CD14-positive monocyte (primary cell): ENCODE data around the gene FAM181A. TPM values are rescaled to one million over a fixed set of nuclear protein-coding genes. Genes with fewer than 3 reads are reported as not detected.

ENCODE experiments used
- DNase-seq, 3 donors: peaks; one replicate each; pipeline ENCODE4 v3.0.0-alpha.2; 2011 to 2022
- H2AFZ ChIP-seq: 2 replicates; pipeline ENCODE4 v1.6.0; 2012; ENCODE audit warnings: mild to moderate bottlenecking, low read depth, low read length, inconsistent platforms; ENCODE audit not compliant: insufficient read depth, poor library complexity, severe bottlenecking
- H3K27ac ChIP-seq, 2 donors: 1 replicate in 1 of 2; 2 replicates in 1 of 2; pipeline ENCODE4 v1.5.1; 2012 to 2013; ENCODE audit warnings: low read length in 2 of 2, control low read depth in 1 of 2, inconsistent platforms in 1 of 2, low read depth in 1 of 2, mild to moderate bottlenecking in 1 of 2
- H3K27me3 ChIP-seq, 2 donors: one replicate each; pipeline versions ENCODE4 v1.6.0 to v1.6.1; 2011 to 2013; ENCODE audit warnings: low read length in 2 of 2; ENCODE audit not compliant: control insufficient read depth in 2 of 2, insufficient read depth in 2 of 2
- H3K36me3 ChIP-seq, 2 donors: replicated peaks in 1 of 2; 1 replicate in 1 of 2; 2 replicates in 1 of 2; pipeline versions ENCODE4 v1.5.1 to v1.6.1; 2012 to 2013; ENCODE audit warnings: low read length in 2 of 2, control low read depth in 1 of 2, inconsistent platforms in 1 of 2, mild to moderate bottlenecking in 1 of 2; ENCODE audit not compliant: insufficient read depth in 2 of 2, control insufficient read depth in 1 of 2
- H3K4me1 ChIP-seq, 2 donors: 1 replicate in 1 of 2; 2 replicates in 1 of 2; pipeline versions ENCODE4 v1.5.1 to v1.6.1; 2012 to 2013; ENCODE audit warnings: low read length in 2 of 2, control low read depth in 1 of 2, inconsistent platforms in 1 of 2, mild to moderate bottlenecking in 1 of 2, moderate library complexity in 1 of 2; ENCODE audit not compliant: insufficient read depth in 2 of 2, control insufficient read depth in 1 of 2
- H3K4me2 ChIP-seq: replicated peaks from 2 replicates; pipeline ENCODE3; 2012; ENCODE audit warnings: low read length, moderate library complexity, mild to moderate bottlenecking; ENCODE audit not compliant: poor library complexity, severe bottlenecking; ENCODE audit errors: extremely low read depth
- H3K4me3 ChIP-seq, 3 experiments: fragments of 200-600 bp in 1 of 3; sonication (generic) in 1 of 3; replicated peaks in 1 of 3; 1 replicate in 2 of 3; 2 replicates in 1 of 3; pipeline ENCODE4 v1.5.1; 2011 to 2013; ENCODE audit warnings: low read length in 3 of 3, mild to moderate bottlenecking in 3 of 3, control low read depth in 2 of 3, low read depth in 2 of 3, inconsistent platforms in 1 of 3, moderate library complexity in 1 of 3
- H3K79me2 ChIP-seq: 2 replicates; pipeline ENCODE4 v1.6.0; 2012; ENCODE audit warnings: mild to moderate bottlenecking, control low read depth, inconsistent platforms, low read length, moderate library complexity; ENCODE audit not compliant: insufficient read depth
- H3K9ac ChIP-seq: 2 replicates; pipeline ENCODE4 v1.6.0; 2017; ENCODE audit warnings: low read length, mild to moderate bottlenecking; ENCODE audit not compliant: insufficient read depth, poor library complexity, severe bottlenecking
- H3K9me3 ChIP-seq, 2 donors: replicated peaks in 1 of 2; 1 replicate in 1 of 2; 2 replicates in 1 of 2; pipeline versions ENCODE4 v1.5.1 to v1.6.1; 2012 to 2013; ENCODE audit warnings: low read length in 2 of 2, control low read depth in 1 of 2; ENCODE audit not compliant: control insufficient read depth in 1 of 2, insufficient read depth in 1 of 2
- H4K20me1 ChIP-seq: 2 replicates; pipeline ENCODE4 v1.6.0; 2012; ENCODE audit warnings: mild to moderate bottlenecking, low read length, control low read depth, moderate library complexity; ENCODE audit not compliant: insufficient read depth
- H3K27ac Mint-ChIP-seq, 7 donors: one replicate each; pipeline ENCODE4 v1.8.0; 2020; ENCODE audit warnings: mild to moderate bottlenecking in 7 of 7, mixed read lengths in 7 of 7, moderate library complexity in 6 of 7, inconsistent platforms in 2 of 7
- H3K27me3 Mint-ChIP-seq, 3 donors: one replicate each; pipeline ENCODE4 v1.8.0; 2021 to 2022; ENCODE audit warnings: low read depth in 3 of 3, mild to moderate bottlenecking in 3 of 3, mixed read lengths in 3 of 3, moderate library complexity in 3 of 3, inconsistent platforms in 1 of 3
- H3K36me3 Mint-ChIP-seq, 2 donors: one replicate each; pipeline ENCODE4 v1.8.0; 2020; ENCODE audit warnings: mixed read lengths in 2 of 2, inconsistent platforms in 1 of 2, mild to moderate bottlenecking in 1 of 2
- H3K4me1 Mint-ChIP-seq: one replicate; pipeline ENCODE4 v1.8.0; 2020; ENCODE audit warnings: mild to moderate bottlenecking, mixed read lengths
- H3K4me3 Mint-ChIP-seq, 2 donors: one replicate each; pipeline ENCODE4 v1.8.0; 2020; ENCODE audit warnings: mild to moderate bottlenecking in 2 of 2, mixed read lengths in 2 of 2, moderate library complexity in 1 of 2
- H3K9me3 Mint-ChIP-seq, 7 donors: one replicate each; pipeline ENCODE4 v1.8.0; 2020 to 2022; ENCODE audit warnings: mixed read lengths in 7 of 7, mild to moderate bottlenecking in 6 of 7, moderate library complexity in 6 of 7, inconsistent platforms in 2 of 7
- WGBS: methylation state at CpG from one replicate; pipeline ENCODE4 v1.1.5; 2013; ENCODE audit warnings: missing lambda C conversion rate; ENCODE audit not compliant: insufficient coverage; 5-methylcytosine and 5-hydroxymethylcytosine counted together
- intact Hi-C, 2 donors: fragments of 100-400 bp; cut with micrococcal nuclease; formaldehyde crosslinking; loops; one replicate each; pipeline versions ENCODE4 v1.15.0 to v1.15.1; 2023
- polyA plus RNA-seq, 3 donors: library from polyadenylated mRNA; depleted of rRNA in 1 of 3; unstranded in 2 of 3; stranded (reverse) in 1 of 3; fragments of 300-500 nt in 2 of 3; fragments of >200 nt in 1 of 3; fragmentation: Illumina TruSeq in 2 of 3; gene quantifications; 1 replicate in 2 of 3; 2 replicates in 1 of 3; pipeline ENCODE4 v1.2.3, GENCODE V29; 2012 to 2021
- TF ChIP-seq, protein P1 (sequence below): fragments of 200-600 bp; IDR thresholded peaks from one replicate; pipeline ENCODE4 v1.8.0; 2022; ENCODE audit warnings: antibody characterized with exemption, mild to moderate bottlenecking

Gene FAM181A
- polyA plus RNA-seq, 3 donors: not detected

DNA sequence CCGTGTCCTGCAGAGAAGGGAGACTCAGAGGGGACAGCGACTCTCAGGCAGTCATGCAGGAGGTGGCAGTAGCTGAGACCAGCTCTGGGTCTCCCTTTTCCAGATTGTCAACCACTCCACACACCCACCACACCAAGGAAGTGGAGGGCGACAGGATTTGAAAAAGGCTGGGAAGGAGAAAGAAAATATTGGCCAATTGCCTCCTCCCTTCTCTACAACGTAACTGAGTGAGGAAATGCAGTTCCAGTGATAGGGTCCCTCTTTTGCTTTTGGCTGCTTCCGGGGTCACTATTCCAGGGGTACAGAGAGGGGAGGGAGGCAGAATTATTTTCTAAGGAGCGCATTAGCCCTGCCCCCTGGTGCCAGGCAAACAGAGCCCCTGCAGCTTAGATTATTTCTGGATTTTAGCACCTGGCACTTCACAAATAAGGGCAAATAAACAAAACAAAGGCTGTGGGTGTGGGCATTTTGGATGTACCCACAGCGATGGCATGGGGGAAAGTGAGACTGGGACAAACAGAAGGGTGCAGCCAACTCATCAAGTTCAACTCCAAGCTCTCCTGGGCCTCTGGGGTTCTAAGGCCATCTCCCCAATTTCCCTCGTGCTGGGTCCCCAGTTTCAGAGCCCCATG, 28.8 kb downstream of the FAM181A start:
- Mint-ChIP-seq H3K4me1 (peaks cover 85% of the 10 kb centered on the region), H3K9me3 (peaks cover 0 to 3% (median 0%) of the 10 kb centered on the region in 7 donors), H3K27me3 (peaks cover 0 to 6% (median 4%) of the 10 kb centered on the region in 3 donors), H3K4me3 (peak overlapping the region; percentile 61 to 83), H3K27ac (peak overlapping the region; percentile 96 to 99 (median 98)), H3K36me3 (peaks cover 0 to 14% of the 10 kb centered on the region in 2 donors)
- peak overlapping the region in 2 of 3 experiments; percentile 18 to 48 for H3K4me3 ChIP-seq
- H3K4me1 ChIP-seq: peaks cover 77 to 79% of the 10 kb centered on the region in 2 donors
- H3K79me2 ChIP-seq: no peaks in the 10 kb centered on the region
- TF ChIP-seq, protein P1, sequence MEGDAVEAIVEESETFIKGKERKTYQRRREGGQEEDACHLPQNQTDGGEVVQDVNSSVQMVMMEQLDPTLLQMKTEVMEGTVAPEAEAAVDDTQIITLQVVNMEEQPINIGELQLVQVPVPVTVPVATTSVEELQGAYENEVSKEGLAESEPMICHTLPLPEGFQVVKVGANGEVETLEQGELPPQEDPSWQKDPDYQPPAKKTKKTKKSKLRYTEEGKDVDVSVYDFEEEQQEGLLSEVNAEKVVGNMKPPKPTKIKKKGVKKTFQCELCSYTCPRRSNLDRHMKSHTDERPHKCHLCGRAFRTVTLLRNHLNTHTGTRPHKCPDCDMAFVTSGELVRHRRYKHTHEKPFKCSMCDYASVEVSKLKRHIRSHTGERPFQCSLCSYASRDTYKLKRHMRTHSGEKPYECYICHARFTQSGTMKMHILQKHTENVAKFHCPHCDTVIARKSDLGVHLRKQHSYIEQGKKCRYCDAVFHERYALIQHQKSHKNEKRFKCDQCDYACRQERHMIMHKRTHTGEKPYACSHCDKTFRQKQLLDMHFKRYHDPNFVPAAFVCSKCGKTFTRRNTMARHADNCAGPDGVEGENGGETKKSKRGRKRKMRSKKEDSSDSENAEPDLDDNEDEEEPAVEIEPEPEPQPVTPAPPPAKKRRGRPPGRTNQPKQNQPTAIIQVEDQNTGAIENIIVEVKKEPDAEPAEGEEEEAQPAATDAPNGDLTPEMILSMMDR: no peak
- no peak overlapping the region for H2AFZ ChIP-seq
- peak overlapping the region; percentile 93 to 100 for H3K27ac ChIP-seq
- no peaks in the 10 kb centered on the region for H3K36me3 ChIP-seq
- H3K9ac ChIP-seq: peak overlapping the region; percentile 87
- peak overlapping the region; percentile 52 for H3K4me2 ChIP-seq
- no peak for DNase-seq
- intact Hi-C loops: loop anchor here (2.0 to 5.0 kb wide), 3 partner anchors 15 to 1356 kb away; no protein-coding TSS in a partner anchor
- no peaks in the 10 kb centered on the region for H3K27me3 ChIP-seq
- no peaks in the 10 kb centered on the region for H3K9me3 ChIP-seq
- no peaks in the 10 kb centered on the region for H4K20me1 ChIP-seq
- 52% methylated on average over 4 of the region's 8 CpGs for WGBS

DNA sequence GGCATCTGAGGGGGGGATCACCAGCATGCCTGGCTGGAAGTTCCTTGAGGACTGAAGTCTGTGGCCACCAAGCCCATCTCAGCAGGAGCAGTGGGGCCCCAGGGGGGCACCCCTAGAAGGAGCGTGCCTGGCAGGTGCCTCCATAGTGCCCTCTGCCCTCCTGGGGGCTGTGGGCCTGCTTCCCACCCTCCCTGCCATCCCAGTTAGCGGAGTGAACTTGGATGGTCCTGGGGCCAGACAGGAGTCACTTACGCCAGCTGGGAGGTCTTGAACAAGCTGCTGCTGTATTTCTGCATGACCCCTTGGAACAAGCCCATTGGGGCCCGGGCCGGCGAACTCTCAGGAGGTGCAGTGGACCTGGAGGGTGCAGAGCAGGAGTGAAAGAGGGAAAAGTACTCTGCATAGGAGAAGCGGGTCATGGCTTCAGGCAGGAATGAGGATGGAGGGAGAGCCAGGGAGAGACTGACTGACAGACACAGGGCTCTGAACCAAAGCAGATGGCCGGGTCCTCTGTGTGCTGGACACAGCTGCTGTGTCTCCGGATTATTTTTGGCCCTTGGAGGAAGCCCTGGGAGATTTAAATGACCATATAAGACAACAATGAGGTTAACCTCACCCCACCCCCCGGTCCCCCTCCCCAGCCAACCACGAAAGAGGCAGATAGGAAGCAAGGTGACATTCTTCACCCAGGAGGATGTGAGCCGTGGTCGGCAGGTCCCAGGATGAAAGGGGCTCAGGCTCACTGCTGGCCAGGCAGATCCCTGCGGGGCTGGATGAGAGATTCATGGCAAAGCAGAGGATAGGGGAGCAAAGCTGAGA, 29.6 kb downstream of the FAM181A start:
- no peak for DNase-seq
- Histone ChIP-seq H3K9ac (peak overlapping the region; percentile 87), H3K9me3 (no peaks in the 10 kb centered on the region), H3K36me3 (no peaks in the 10 kb centered on the region), H4K20me1 (no peaks in the 10 kb centered on the region), H3K79me2 (no peaks in the 10 kb centered on the region), H3K27ac (peak overlapping the region; percentile 93 to 100), H3K4me2 (no peak overlapping the region), H3K4me3 (no peak overlapping the region), H3K27me3 (no peaks in the 10 kb centered on the region), H2AFZ (no peak overlapping the region), H3K4me1 (peaks cover 76 to 84% of the 10 kb centered on the region in 2 donors)
- H3K27ac Mint-ChIP-seq: peak overlapping the region; percentile 81 to 99 (median 98)
- peaks cover 3 to 17% of the 10 kb centered on the region in 2 donors for H3K36me3 Mint-ChIP-seq
- no peak overlapping the region for H3K4me3 Mint-ChIP-seq
- intact Hi-C loops: loop anchor here (5.0 kb wide), 2 partner anchors 436 to 1356 kb away; no protein-coding TSS in a partner anchor
- peaks cover 90% of the 10 kb centered on the region for H3K4me1 Mint-ChIP-seq
- TF ChIP-seq, protein P1: no peak
- WGBS: 82% methylated on average over 10 of the region's 14 CpGs
- peaks cover 0 to 3% (median 0%) of the 10 kb centered on the region in 7 donors for H3K9me3 Mint-ChIP-seq
- peaks cover 0 to 6% (median 4%) of the 10 kb centered on the region in 3 donors for H3K27me3 Mint-ChIP-seq
